CD14-positive monocyte (primary cell): Measurements from ENCODE around the gene MRTFB. TPM values are rescaled to one million over a fixed set of nuclear protein-coding genes. Genes with fewer than 3 reads are reported as not detected.

Source experiments
- DNase-seq, 3 donors: peaks; one replicate each; pipeline ENCODE4 v3.0.0-alpha.2; 2011 to 2022
- H2AFZ ChIP-seq: 2 replicates; pipeline ENCODE4 v1.6.0; 2012; ENCODE audit warnings: mild to moderate bottlenecking, low read depth, low read length, inconsistent platforms; ENCODE audit not compliant: insufficient read depth, poor library complexity, severe bottlenecking
- H3K27ac ChIP-seq, 2 donors: 1 replicate in 1 of 2; 2 replicates in 1 of 2; pipeline ENCODE4 v1.5.1; 2012 to 2013; ENCODE audit warnings: low read length in 2 of 2, control low read depth in 1 of 2, inconsistent platforms in 1 of 2, low read depth in 1 of 2, mild to moderate bottlenecking in 1 of 2
- H3K27me3 ChIP-seq, 2 donors: one replicate each; pipeline versions ENCODE4 v1.6.0 to v1.6.1; 2011 to 2013; ENCODE audit warnings: low read length in 2 of 2; ENCODE audit not compliant: control insufficient read depth in 2 of 2, insufficient read depth in 2 of 2
- H3K36me3 ChIP-seq, 2 donors: replicated peaks in 1 of 2; 1 replicate in 1 of 2; 2 replicates in 1 of 2; pipeline versions ENCODE4 v1.5.1 to v1.6.1; 2012 to 2013; ENCODE audit warnings: low read length in 2 of 2, control low read depth in 1 of 2, inconsistent platforms in 1 of 2, mild to moderate bottlenecking in 1 of 2; ENCODE audit not compliant: insufficient read depth in 2 of 2, control insufficient read depth in 1 of 2
- H3K4me1 ChIP-seq, 2 donors: 1 replicate in 1 of 2; 2 replicates in 1 of 2; pipeline versions ENCODE4 v1.5.1 to v1.6.1; 2012 to 2013; ENCODE audit warnings: low read length in 2 of 2, control low read depth in 1 of 2, inconsistent platforms in 1 of 2, mild to moderate bottlenecking in 1 of 2, moderate library complexity in 1 of 2; ENCODE audit not compliant: insufficient read depth in 2 of 2, control insufficient read depth in 1 of 2
- H3K4me2 ChIP-seq: replicated peaks from 2 replicates; pipeline ENCODE3; 2012; ENCODE audit warnings: low read length, moderate library complexity, mild to moderate bottlenecking; ENCODE audit not compliant: poor library complexity, severe bottlenecking; ENCODE audit errors: extremely low read depth
- H3K4me3 ChIP-seq, 3 experiments: fragments of 200-600 bp in 1 of 3; sonication (generic) in 1 of 3; replicated peaks in 1 of 3; 1 replicate in 2 of 3; 2 replicates in 1 of 3; pipeline ENCODE4 v1.5.1; 2011 to 2013; ENCODE audit warnings: low read length in 3 of 3, mild to moderate bottlenecking in 3 of 3, control low read depth in 2 of 3, low read depth in 2 of 3, inconsistent platforms in 1 of 3, moderate library complexity in 1 of 3
- H3K79me2 ChIP-seq: 2 replicates; pipeline ENCODE4 v1.6.0; 2012; ENCODE audit warnings: mild to moderate bottlenecking, control low read depth, inconsistent platforms, low read length, moderate library complexity; ENCODE audit not compliant: insufficient read depth
- H3K9ac ChIP-seq: 2 replicates; pipeline ENCODE4 v1.6.0; 2017; ENCODE audit warnings: low read length, mild to moderate bottlenecking; ENCODE audit not compliant: insufficient read depth, poor library complexity, severe bottlenecking
- H3K9me3 ChIP-seq, 2 donors: replicated peaks in 1 of 2; 1 replicate in 1 of 2; 2 replicates in 1 of 2; pipeline versions ENCODE4 v1.5.1 to v1.6.1; 2012 to 2013; ENCODE audit warnings: low read length in 2 of 2, control low read depth in 1 of 2; ENCODE audit not compliant: control insufficient read depth in 1 of 2, insufficient read depth in 1 of 2
- H4K20me1 ChIP-seq: 2 replicates; pipeline ENCODE4 v1.6.0; 2012; ENCODE audit warnings: mild to moderate bottlenecking, low read length, control low read depth, moderate library complexity; ENCODE audit not compliant: insufficient read depth
- H3K27ac Mint-ChIP-seq, 7 donors: one replicate each; pipeline ENCODE4 v1.8.0; 2020; ENCODE audit warnings: mild to moderate bottlenecking in 7 of 7, mixed read lengths in 7 of 7, moderate library complexity in 6 of 7, inconsistent platforms in 2 of 7
- H3K27me3 Mint-ChIP-seq, 3 donors: one replicate each; pipeline ENCODE4 v1.8.0; 2021 to 2022; ENCODE audit warnings: low read depth in 3 of 3, mild to moderate bottlenecking in 3 of 3, mixed read lengths in 3 of 3, moderate library complexity in 3 of 3, inconsistent platforms in 1 of 3
- H3K36me3 Mint-ChIP-seq, 2 donors: one replicate each; pipeline ENCODE4 v1.8.0; 2020; ENCODE audit warnings: mixed read lengths in 2 of 2, inconsistent platforms in 1 of 2, mild to moderate bottlenecking in 1 of 2
- H3K4me1 Mint-ChIP-seq: one replicate; pipeline ENCODE4 v1.8.0; 2020; ENCODE audit warnings: mild to moderate bottlenecking, mixed read lengths
- H3K4me3 Mint-ChIP-seq, 2 donors: one replicate each; pipeline ENCODE4 v1.8.0; 2020; ENCODE audit warnings: mild to moderate bottlenecking in 2 of 2, mixed read lengths in 2 of 2, moderate library complexity in 1 of 2
- H3K9me3 Mint-ChIP-seq, 7 donors: one replicate each; pipeline ENCODE4 v1.8.0; 2020 to 2022; ENCODE audit warnings: mixed read lengths in 7 of 7, mild to moderate bottlenecking in 6 of 7, moderate library complexity in 6 of 7, inconsistent platforms in 2 of 7
- whole genome bisulfite sequencing: methylation state at CpG from one replicate; pipeline ENCODE4 v1.1.5; 2013; ENCODE audit warnings: missing lambda C conversion rate; ENCODE audit not compliant: insufficient coverage; 5-methylcytosine and 5-hydroxymethylcytosine counted together
- intact Hi-C, 2 donors: fragments of 100-400 bp; cut with micrococcal nuclease; formaldehyde crosslinking; loops; one replicate each; pipeline versions ENCODE4 v1.15.0 to v1.15.1; 2023
- polyA plus RNA-seq, 3 donors: library from polyadenylated mRNA; depleted of rRNA in 1 of 3; unstranded in 2 of 3; stranded (reverse) in 1 of 3; fragments of 300-500 nt in 2 of 3; fragments of >200 nt in 1 of 3; fragmentation: Illumina TruSeq in 2 of 3; gene quantifications; 1 replicate in 2 of 3; 2 replicates in 1 of 3; pipeline ENCODE4 v1.2.3, GENCODE V29; 2012 to 2021
- TF ChIP-seq, protein P1 (sequence below): fragments of 200-600 bp; IDR thresholded peaks from one replicate; pipeline ENCODE4 v1.8.0; 2022; ENCODE audit warnings: antibody characterized with exemption, mild to moderate bottlenecking

Gene MRTFB
- polyA plus RNA-seq, 3 donors = 0.69 to 1.4 (median 0.87) TPM

DNA sequence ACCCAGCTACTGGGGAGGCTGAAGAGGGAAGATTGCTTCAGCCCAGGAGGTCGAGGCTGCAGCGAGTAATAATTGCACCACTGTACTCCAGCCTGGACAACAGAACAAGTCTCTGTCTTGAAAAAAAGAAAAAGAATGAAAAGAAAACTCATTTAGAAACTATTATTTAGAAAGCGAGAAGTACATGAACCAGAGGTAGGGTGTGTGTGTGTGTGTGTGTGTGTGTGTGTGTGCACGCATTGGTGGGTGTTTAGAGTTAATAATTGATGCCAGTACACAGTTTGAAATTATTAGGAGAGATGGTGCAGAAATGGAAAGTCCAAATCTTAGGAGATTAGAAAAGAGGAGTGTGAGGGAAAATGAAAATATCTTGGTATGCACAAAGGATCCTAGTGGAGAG is 106.6 kb downstream of the MRTFB start:
- H2AFZ ChIP-seq = no peak overlapping the region
- no peak for DNase-seq
- Mint-ChIP-seq H3K4me1 (peaks cover 16% of the 10 kb centered on the region), H3K9me3 (peaks cover 0 to 2% (median 0%) of the 10 kb centered on the region in 7 donors), H3K36me3 (no peaks in the 10 kb centered on the region), H3K4me3 (no peak overlapping the region), H3K27me3 (peaks cover 0 to 3% (median 1%) of the 10 kb centered on the region in 3 donors), H3K27ac (peak overlapping the region in 1 of 7 donors; percentile 37)
- TF ChIP-seq, protein P1, sequence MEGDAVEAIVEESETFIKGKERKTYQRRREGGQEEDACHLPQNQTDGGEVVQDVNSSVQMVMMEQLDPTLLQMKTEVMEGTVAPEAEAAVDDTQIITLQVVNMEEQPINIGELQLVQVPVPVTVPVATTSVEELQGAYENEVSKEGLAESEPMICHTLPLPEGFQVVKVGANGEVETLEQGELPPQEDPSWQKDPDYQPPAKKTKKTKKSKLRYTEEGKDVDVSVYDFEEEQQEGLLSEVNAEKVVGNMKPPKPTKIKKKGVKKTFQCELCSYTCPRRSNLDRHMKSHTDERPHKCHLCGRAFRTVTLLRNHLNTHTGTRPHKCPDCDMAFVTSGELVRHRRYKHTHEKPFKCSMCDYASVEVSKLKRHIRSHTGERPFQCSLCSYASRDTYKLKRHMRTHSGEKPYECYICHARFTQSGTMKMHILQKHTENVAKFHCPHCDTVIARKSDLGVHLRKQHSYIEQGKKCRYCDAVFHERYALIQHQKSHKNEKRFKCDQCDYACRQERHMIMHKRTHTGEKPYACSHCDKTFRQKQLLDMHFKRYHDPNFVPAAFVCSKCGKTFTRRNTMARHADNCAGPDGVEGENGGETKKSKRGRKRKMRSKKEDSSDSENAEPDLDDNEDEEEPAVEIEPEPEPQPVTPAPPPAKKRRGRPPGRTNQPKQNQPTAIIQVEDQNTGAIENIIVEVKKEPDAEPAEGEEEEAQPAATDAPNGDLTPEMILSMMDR = no peak
- no peaks in the 10 kb centered on the region for H4K20me1 ChIP-seq
- H3K9ac ChIP-seq = no peak overlapping the region
- H3K27me3 ChIP-seq = no peaks in the 10 kb centered on the region
- no peak overlapping the region for H3K4me3 ChIP-seq
- no peak overlapping the region for H3K27ac ChIP-seq
- H3K9me3 ChIP-seq = no peaks in the 10 kb centered on the region
- peaks cover 6 to 13% of the 10 kb centered on the region in 2 donors for H3K4me1 ChIP-seq
- intact Hi-C loops = no loop called here
- H3K79me2 ChIP-seq = no peaks in the 10 kb centered on the region
- no peaks in the 10 kb centered on the region for H3K36me3 ChIP-seq
- WGBS = 100% methylated on average over 1 of the region's 4 CpGs
- no peak overlapping the region for H3K4me2 ChIP-seq

DNA sequence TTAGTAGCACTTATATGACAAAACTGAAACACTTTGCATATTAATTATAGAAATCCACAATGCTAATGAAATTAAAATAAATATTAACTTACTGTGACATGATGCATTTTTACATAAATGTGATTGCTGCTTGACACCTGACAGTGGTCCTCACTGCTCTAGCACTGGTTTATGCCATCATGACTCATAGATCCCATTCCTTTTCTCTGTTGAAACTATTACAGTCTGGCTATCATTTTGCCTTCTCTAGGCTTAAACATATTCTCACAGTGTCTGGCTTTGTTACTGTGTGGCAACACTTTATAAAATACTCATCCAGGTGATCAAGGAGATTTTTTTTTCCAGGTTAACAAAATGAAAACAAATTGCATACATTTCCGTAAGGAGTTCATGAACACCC is 108.0 kb downstream of the MRTFB start:
- Histone ChIP-seq H3K4me1 (peaks cover 6 to 13% of the 10 kb centered on the region in 2 donors), H2AFZ (no peak overlapping the region), H3K27me3 (no peaks in the 10 kb centered on the region), H3K79me2 (no peaks in the 10 kb centered on the region), H3K4me2 (no peak overlapping the region), H3K36me3 (no peaks in the 10 kb centered on the region), H3K9me3 (no peaks in the 10 kb centered on the region), H3K4me3 (no peak overlapping the region), H4K20me1 (no peaks in the 10 kb centered on the region), H3K9ac (no peak overlapping the region), H3K27ac (no peak overlapping the region)
- Mint-ChIP-seq H3K9me3 (peaks cover 0 to 2% (median 0%) of the 10 kb centered on the region in 7 donors), H3K4me1 (peaks cover 16% of the 10 kb centered on the region), H3K27me3 (peaks cover 0 to 3% (median 1%) of the 10 kb centered on the region in 3 donors), H3K4me3 (no peak overlapping the region), H3K27ac (no peak overlapping the region), H3K36me3 (no peaks in the 10 kb centered on the region)
- TF ChIP-seq, protein P1 = no peak
- 100% methylated on average over 1 of the region's 1 CpG for WGBS
- intact Hi-C loops = no loop called here
- DNase-seq = no peak
